Upper lobe of left lung (tissue), 6 donors: ENCODE results near the gene GFPT2. TPM values are rescaled to one million over a fixed set of nuclear protein-coding genes. Genes with fewer than 3 reads are reported as not detected.

Experiments
- ATAC-seq, 2 donors: fragments of 200-7000 bp; cut with Tn5 transposase; one replicate each; pipeline ENCODE4 v1.9.1; 2022; ENCODE audit warnings: mild to moderate bottlenecking in 2 of 2, moderate library complexity in 2 of 2; ENCODE audit not compliant: low FRiP score in 2 of 2
- DNase-seq, 2 donors: peaks; one replicate each; pipeline ENCODE4 v3.0.0-alpha.2; 2019 to 2020
- H3K27ac ChIP-seq, 4 donors: fragments of 200-600 bp; sonication (generic); one replicate each; pipeline ENCODE4 v1.5.1; 2016 to 2019
- H3K27me3 ChIP-seq, 4 donors: fragments of 200-600 bp; sonication (generic); one replicate each; pipeline ENCODE4 v1.5.1; 2017 to 2019
- H3K36me3 ChIP-seq, 4 donors: fragments of 200-600 bp; sonication (generic); one replicate each; pipeline ENCODE4 v1.5.1; 2016 to 2019
- H3K4me1 ChIP-seq, 4 donors: fragments of 200-600 bp; sonication (generic); one replicate each; pipeline ENCODE4 v1.5.1; 2018 to 2019
- H3K4me3 ChIP-seq, 4 donors: fragments of 200-600 bp; sonication (generic); one replicate each; pipeline ENCODE4 v1.5.1; 2017 to 2019; ENCODE audit warnings: mild to moderate bottlenecking in 2 of 4, moderate library complexity in 1 of 4
- H3K9me3 ChIP-seq, 4 donors: fragments of 200-600 bp; sonication (generic); one replicate each; pipeline ENCODE4 v1.5.1; 2018 to 2019
- CTCF ChIP-seq, 6 experiments: fragments of 450-650 bp in 4 of 6; fragments of 200-600 bp in 2 of 6; sonication (generic) in 2 of 6; IDR thresholded peaks; one replicate each; pipeline ENCODE4 v1.5.1; 2016 to 2019; ENCODE audit warnings: antibody characterized with exemption in 6 of 6
- EP300 ChIP-seq, 4 donors: sonication (generic); formaldehyde crosslinking; IDR thresholded peaks; one replicate each; pipeline ENCODE4 v1.5.1; 2017; ENCODE audit warnings: antibody characterized with exemption in 4 of 4, control low read depth in 2 of 4
- POLR2A ChIP-seq, 4 donors: fragments of 450-650 bp; IDR thresholded peaks; one replicate each; pipeline ENCODE4 v1.5.1; 2016 to 2017; ENCODE audit warnings: antibody characterized with exemption in 4 of 4, mild to moderate bottlenecking in 2 of 4
- POLR2AphosphoS5 ChIP-seq, 2 donors: sonication (generic); formaldehyde crosslinking; IDR thresholded peaks; one replicate each; pipeline ENCODE4 v1.5.1; 2017; ENCODE audit warnings: antibody characterized with exemption in 2 of 2
- WGBS, 2 donors: methylation state at CpG; one replicate each; pipeline ENCODE4 v1.1.5; 2017 to 2018; 5-methylcytosine and 5-hydroxymethylcytosine counted together
- total RNA-seq, 6 donors: library from RNA; depleted of rRNA in 4 of 6; stranded (reverse); fragments of >200 nt in 4 of 6; gene quantifications; one replicate each; pipeline versions ENCODE4 v1.1.0 to v1.2.1, GENCODE V29; 2016 to 2021
- donor health status: DM: no; HTN: no; CAD: no; lungs with moderate emphysema.
- donor health status: DM: no; HTN: yes; CAD: no; lungs with severe emphysema.

The GFPT2 gene
- total RNA-seq, 6 donors from 2014 or later, result 6.8 to 35.4 (median 18.0) TPM

- no peaks in the 10 kb centered on the region for H3K9me3 ChIP-seq
- H3K27me3 ChIP-seq, result no peaks in the 10 kb centered on the region
- H3K4me1 ChIP-seq, result no peaks in the 10 kb centered on the region
- DNase-seq (no peak), ATAC-seq (no peak)
- 79 to 82% methylated on average over 31 of the region's 31 CpGs for WGBS, 2 donors
- H3K4me3 ChIP-seq, result no peak overlapping the region
- H3K27ac ChIP-seq, result no peak overlapping the region
- TF ChIP-seq EP300 (IDR thresholded peaks at IDR 0.05) (no peak), POLR2A (IDR thresholded peaks at IDR 0.05) (no peak), POLR2AphosphoS5 (IDR thresholded peaks at IDR 0.05) (no peak), CTCF (IDR thresholded peaks at IDR 0.05) (no peak)
- no peaks in the 10 kb centered on the region for H3K36me3 ChIP-seq
Observed at GRCh38 chr5:180379355-180380070, 26.4 kb upstream of the GFPT2 start.

- no peak for ATAC-seq
- Histone ChIP-seq H3K4me1 (no peaks in the 10 kb centered on the region), H3K27ac (no peak overlapping the region), H3K9me3 (no peaks in the 10 kb centered on the region), H3K4me3 (no peak overlapping the region), H3K27me3 (no peaks in the 10 kb centered on the region), H3K36me3 (no peaks in the 10 kb centered on the region)
- WGBS, 2 donors, result 88 to 90% methylated on average over 9 of the region's 9 CpGs
- no peak for DNase-seq
- TF ChIP-seq CTCF (IDR thresholded peaks at IDR 0.05) (no peak), POLR2AphosphoS5 (IDR thresholded peaks at IDR 0.05) (no peak), POLR2A (IDR thresholded peaks at IDR 0.05) (no peak), EP300 (IDR thresholded peaks at IDR 0.05) (no peak)
Observed at GRCh38 chr5:180378438-180379344, 25.6 kb upstream of the GFPT2 start.

- Histone ChIP-seq H3K36me3 (no peaks in the 10 kb centered on the region), H3K4me3 (no peak overlapping the region), H3K9me3 (no peaks in the 10 kb centered on the region), H3K27me3 (no peaks in the 10 kb centered on the region), H3K27ac (no peak overlapping the region), H3K4me1 (no peaks in the 10 kb centered on the region)
- WGBS, 2 donors, result 71 to 78% methylated on average over 10 to 13 of the region's 13 CpGs
- DNase-seq (no peak), ATAC-seq (no peak)
- no peak for TF ChIP-seq EP300 (IDR thresholded peaks at IDR 0.05)
- TF ChIP-seq CTCF (IDR thresholded peaks at IDR 0.05), result no peak
- TF ChIP-seq POLR2AphosphoS5 (IDR thresholded peaks at IDR 0.05), result no peak
- no peak for TF ChIP-seq POLR2A (IDR thresholded peaks at IDR 0.05)
Observed at GRCh38 chr5:180377556-180378197, 24.5 kb upstream of the GFPT2 start.

GRCh38 chr5:180376511-180376910 is 23.4 kb upstream of the GFPT2 start:
- ATAC-seq, result no peak
- no peak for DNase-seq
- Histone ChIP-seq H3K4me1 (no peaks in the 10 kb centered on the region), H3K4me3 (no peak overlapping the region), H3K36me3 (no peaks in the 10 kb centered on the region), H3K27me3 (no peaks in the 10 kb centered on the region), H3K9me3 (no peaks in the 10 kb centered on the region), H3K27ac (no peak overlapping the region)
- TF ChIP-seq CTCF (IDR thresholded peaks at IDR 0.05), result no peak
- no peak for TF ChIP-seq POLR2AphosphoS5 (IDR thresholded peaks at IDR 0.05)
- no peak for TF ChIP-seq POLR2A (IDR thresholded peaks at IDR 0.05)
- no peak for TF ChIP-seq EP300 (IDR thresholded peaks at IDR 0.05)
- 65 to 80% methylated on average over 6 of the region's 6 CpGs for WGBS, 2 donors
